IMR-90 (cell line): ENCODE results near the gene EHMT1. TPM values are rescaled to one million over a fixed set of nuclear protein-coding genes. Genes with fewer than 3 reads are reported as not detected.

Source experiments
- ATAC-seq: fragments of 200-7000 bp; cut with Tn5 transposase; 2 replicates; pipeline ENCODE4 v1.9.1; 2020; ENCODE audit warnings: low read depth, mild to moderate bottlenecking, moderate library complexity
- BruUV-seq: library from RNA; stranded (reverse); fragments of 400-500 nt; replicated peaks from 2 replicates; lab custom pipeline; 2021; lab: Mats Ljungman, UMichigan
- CTCF ChIA-PET: fragments of 300-600 bp; formaldehyde crosslinking; extraction: SDS; loops from one replicate; lab custom pipeline; 2021; ENCODE audit warnings: antibody characterized with exemption; lab: Yijun Ruan, JAX
- POLR2A ChIA-PET: fragments of 300-600 bp; sonication (Branson Sonifier 250); formaldehyde crosslinking; loops from one replicate; lab custom pipeline; 2022; ENCODE audit warnings: antibody characterized with exemption; ENCODE audit not compliant: unreplicated experiment; lab: Charles Lee
- DNase-seq: peaks from one replicate; pipeline ENCODE4 v3.0.0; 2013
- H2AFZ ChIP-seq: replicated peaks from 2 replicates; pipeline ENCODE3; 2013; ENCODE audit warnings: low read length, mild to moderate bottlenecking; ENCODE audit not compliant: poor library complexity
- H2AK5ac ChIP-seq: 2 replicates; pipeline ENCODE4 v1.6.1; 2013; ENCODE audit warnings: low read depth, low read length, inconsistent platforms
- H2AK9ac ChIP-seq: replicated peaks from 2 replicates; pipeline ENCODE3; 2013; ENCODE audit warnings: mild to moderate bottlenecking, low read depth, low read length, moderate library complexity; ENCODE audit not compliant: poor library complexity
- H2BK120ac ChIP-seq: 2 replicates; pipeline ENCODE4 v1.6.1; 2013; ENCODE audit warnings: low read depth, low read length, inconsistent platforms
- H2BK15ac ChIP-seq: 3 replicates; pipeline ENCODE4 v1.6.1; 2013; ENCODE audit warnings: low read depth, low read length, inconsistent platforms
- H2BK20ac ChIP-seq: 2 replicates; pipeline ENCODE4 v1.6.1; 2013; ENCODE audit warnings: low read depth, mild to moderate bottlenecking, inconsistent platforms, low read length, moderate library complexity
- H2BK5ac ChIP-seq: 2 replicates; pipeline ENCODE4 v1.6.1; 2013; ENCODE audit warnings: mild to moderate bottlenecking, low read depth, low read length, inconsistent platforms; ENCODE audit not compliant: poor library complexity, severe bottlenecking
- H3K14ac ChIP-seq: replicated peaks from 2 replicates; pipeline ENCODE4 v1.6.1; 2013; ENCODE audit warnings: low read depth, low read length, inconsistent platforms
- H3K18ac ChIP-seq: 2 replicates; pipeline ENCODE4 v1.6.1; 2013; ENCODE audit warnings: low read depth, low read length, control low read depth
- H3K23ac ChIP-seq: 2 replicates; pipeline ENCODE4 v1.6.1; 2013; ENCODE audit warnings: low read depth, low read length, inconsistent platforms
- H3K27ac ChIP-seq: 2 replicates; pipeline ENCODE4 v1.5.1; 2013; ENCODE audit warnings: mild to moderate bottlenecking, control low read depth, low read length; ENCODE audit not compliant: insufficient read depth
- H3K27me3 ChIP-seq: 2 replicates; pipeline ENCODE4 v1.6.1; 2013; ENCODE audit warnings: low read length; ENCODE audit not compliant: control insufficient read depth, insufficient read depth
- H3K36me3 ChIP-seq: 2 replicates; pipeline ENCODE4 v1.6.1; 2013; ENCODE audit warnings: low read length, mixed read lengths; ENCODE audit not compliant: control insufficient read depth, insufficient read depth
- H3K4ac ChIP-seq: 2 replicates; pipeline ENCODE4 v1.6.1; 2013; ENCODE audit warnings: low read depth, low read length, inconsistent platforms
- H3K4me1 ChIP-seq: 2 replicates; pipeline ENCODE4 v1.6.1; 2013; ENCODE audit warnings: low read length, mixed read lengths; ENCODE audit not compliant: control insufficient read depth, insufficient read depth
- H3K4me2 ChIP-seq: 2 replicates; pipeline ENCODE4 v1.6.1; 2013; ENCODE audit warnings: low read depth, mild to moderate bottlenecking, control low read depth, low read length, moderate library complexity
- H3K4me3 ChIP-seq: 2 replicates; pipeline ENCODE4 v1.5.1; 2013; ENCODE audit warnings: low read depth, mild to moderate bottlenecking, control low read depth, low read length, moderate library complexity; ENCODE audit not compliant: insufficient read depth
- H3K56ac ChIP-seq: 2 replicates; pipeline ENCODE4 v1.6.1; 2013; ENCODE audit warnings: low read length, inconsistent platforms; ENCODE audit not compliant: insufficient read depth; ENCODE audit errors: extremely low read depth
- H3K79me1 ChIP-seq, 2 experiments: 2 replicates each; pipeline ENCODE4 v1.6.1; 2013; ENCODE audit warnings: low read length in 2 of 2, inconsistent platforms in 1 of 2, low read depth in 1 of 2
- H3K9ac ChIP-seq: 2 replicates; pipeline ENCODE4 v1.6.1; 2013; ENCODE audit warnings: low read depth, low read length, control low read depth
- H3K9me1 ChIP-seq: 2 replicates; pipeline ENCODE4 v1.6.1; 2013; ENCODE audit warnings: low read length, inconsistent platforms; ENCODE audit not compliant: insufficient read depth
- H3K9me3 ChIP-seq: 2 replicates; pipeline ENCODE4 v1.6.1; 2013; ENCODE audit warnings: low read length; ENCODE audit not compliant: control insufficient read depth, insufficient read depth
- H4K20me1 ChIP-seq: 2 replicates; pipeline ENCODE4 v1.6.1; 2013; ENCODE audit warnings: low read length, inconsistent platforms; ENCODE audit not compliant: insufficient read depth
- H4K5ac ChIP-seq: 2 replicates; pipeline ENCODE4 v1.6.1; 2013; ENCODE audit warnings: mild to moderate bottlenecking, low read depth, low read length, control low read depth
- H4K8ac ChIP-seq, 2 experiments: 2 replicates each; pipeline ENCODE4 v1.6.1; 2013; ENCODE audit warnings: low read depth in 2 of 2, low read length in 2 of 2, control low read depth in 1 of 2, inconsistent platforms in 1 of 2
- H4K91ac ChIP-seq: 2 replicates; pipeline ENCODE4 v1.6.1; 2013; ENCODE audit warnings: low read depth, low read length, inconsistent platforms; ENCODE audit not compliant: insufficient read depth
- BHLHE40 ChIP-seq: fragments of 150-350 bp; IDR thresholded peaks from 2 replicates; pipeline ENCODE4 v1.6.1; 2016; ENCODE audit warnings: mild to moderate bottlenecking, low read depth, low read length
- FOS ChIP-seq: fragments of 150-350 bp; IDR thresholded peaks from 2 replicates; pipeline ENCODE4 v1.6.1; 2016; ENCODE audit warnings: low read depth, low read length
- MAZ ChIP-seq: IDR thresholded peaks from 2 replicates; pipeline ENCODE4 v1.6.1; 2012; ENCODE audit warnings: low read depth, mild to moderate bottlenecking, low read length, improper control_type of control experiment, moderate library complexity, borderline replicate concordance
- POLR2A ChIP-seq: IDR thresholded peaks from 2 replicates; pipeline ENCODE4 v1.6.1; 2012; ENCODE audit warnings: mild to moderate bottlenecking, low read depth, low read length
- WGBS, 2 experiments: methylation state at CpG; one replicate each; pipeline versions ENCODE4 v1.1.5 to v1.1.7; 2013; ENCODE audit warnings: missing lambda C conversion rate in 2 of 2; ENCODE audit not compliant: insufficient read length in 1 of 2; ENCODE audit errors: extremely low coverage in 2 of 2; 5-methylcytosine and 5-hydroxymethylcytosine counted together
- dilution Hi-C: fragments of 300-500 bp; cut with HindIII; formaldehyde crosslinking; loops from one replicate; pipeline ENCODE4 v1.14.3; 2018; ENCODE audit warnings: low sequenced_read_pairs; ENCODE audit not compliant: unreplicated experiment
- in situ Hi-C: fragments of 300-500 bp; cut with MboI; formaldehyde crosslinking; loops from 3 replicates; pipeline ENCODE4 v1.14.3; 2019; ENCODE audit warnings: low sequenced_read_pairs, inconsistent platforms, mixed read lengths
- intact Hi-C: fragments of 100-400 bp; cut with micrococcal nuclease; formaldehyde crosslinking; loops from 2 replicates; pipeline ENCODE4 v1.10.0; 2022
- polyA plus RNA-seq, 3 experiments: library from polyadenylated mRNA; depleted of rRNA; stranded (reverse); fragments of >200 nt; gene quantifications; 2 replicates each; pipeline ENCODE4 v1.2.3, GENCODE V29; 2012; ENCODE audit warnings: low replicate concordance in 1 of 3
- total RNA-seq: library from RNA; depleted of rRNA; stranded (reverse); fragments of >200 nt; gene quantifications from 2 replicates; pipeline ENCODE4 v1.2.3, GENCODE V29; 2012

Gene EHMT1
- total and polyA plus RNA-seq, 2 of the 4 experiments (the other 2 are of a cell fraction), result 32.8 to 35.1 TPM

DNA sequence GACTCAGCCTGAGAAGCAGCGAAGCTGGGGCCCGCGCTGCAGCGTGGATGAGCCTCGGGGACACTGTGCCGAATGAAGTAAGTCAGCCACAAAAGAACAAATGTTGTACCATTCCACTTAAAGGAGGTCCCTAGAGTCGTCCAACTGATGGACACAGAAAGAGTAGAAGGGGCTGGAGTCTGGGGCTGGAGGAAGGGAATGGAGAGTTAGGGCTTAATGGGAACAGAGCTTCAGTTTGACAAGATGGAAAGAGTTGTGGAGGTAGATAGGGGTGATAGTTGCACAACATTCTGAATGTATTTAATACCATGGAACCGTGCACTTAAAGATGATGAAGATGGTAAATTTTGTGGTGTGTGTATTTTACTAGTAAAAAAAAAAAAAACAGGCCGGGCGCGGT lies 119.9 kb downstream of the EHMT1 start:
- H4K91ac ChIP-seq, result no peak overlapping the region
- intact Hi-C loops (no loop called here), dilution Hi-C loops (no loop called here), in situ Hi-C loops (no loop called here)
- peaks cover 9% of the 10 kb centered on the region for H3K9me1 ChIP-seq
- DNase-seq, result no peak
- no peak overlapping the region for H3K4me3 ChIP-seq
- H3K9me3 ChIP-seq, result peaks cover 3% of the 10 kb centered on the region; the same call in 1 of the 2 replicates
- H3K9ac ChIP-seq, result no peak overlapping the region
- no peak overlapping the region for H4K5ac ChIP-seq
- H4K20me1 ChIP-seq, result peaks cover 13% of the 10 kb centered on the region
- H2BK5ac ChIP-seq, result no peak overlapping the region
- H2AFZ ChIP-seq, result no peak overlapping the region
- TF ChIP-seq FOS (no peak), BHLHE40 (no peak), POLR2A (no peak), MAZ (no peak)
- BruUV-seq, result no TSS peak
- no peak overlapping the region for H2BK20ac ChIP-seq
- H2AK5ac ChIP-seq, result no peak overlapping the region
- peaks cover 7% of the 10 kb centered on the region; the same call in 1 of the 2 replicates for H3K36me3 ChIP-seq
- H3K4ac ChIP-seq, result no peak overlapping the region
- H2AK9ac ChIP-seq, result no peak overlapping the region
- H3K79me1 ChIP-seq, result peaks cover 23 to 45% of the 10 kb centered on the region in 2 experiments
- ChIA-PET CTCF (no interaction called here), POLR2A (no interaction called here)
- H4K8ac ChIP-seq, result no peak overlapping the region
- H2BK120ac ChIP-seq, result no peak overlapping the region
- H3K23ac ChIP-seq, result no peak overlapping the region
- H3K27ac ChIP-seq, result no peak overlapping the region
- no peak overlapping the region for H3K4me2 ChIP-seq
- ATAC-seq, result no peak
- no peaks in the 10 kb centered on the region; the same call in 1 of the 2 replicates for H3K4me1 ChIP-seq
- no peak overlapping the region for H3K56ac ChIP-seq
- 100% methylated on average over 1 of the region's 11 CpGs; no CpG with 5 or more reads in 1 of the 2 experiments for WGBS, 2 experiments
- H3K27me3 ChIP-seq, result no peaks in the 10 kb centered on the region
- no peak overlapping the region for H3K18ac ChIP-seq
- no peak overlapping the region for H3K14ac ChIP-seq
- H2BK15ac ChIP-seq, result no peak overlapping the region
